NCI-H2196 treated with DMSO at 0.1 percent for 48 hours (cell line): Measurements from ENCODE around the gene BCAT1.
"Not testable (repeated sequence)": the region's sequence is repeated elsewhere in the genome, so short reads cannot be mapped to it uniquely, and the experiment has no call there.

Source experiments
- DNase-seq: peaks from one replicate; lab custom pipeline; 2025; ENCODE audit not compliant: unreplicated experiment; lab: John Stamatoyannopoulos, UW

BCAT1 gene

GRCh38 chr12:24860546-24860945, 88.4 kb downstream of the BCAT1 start:
- DNase-seq = no peak

DNA sequence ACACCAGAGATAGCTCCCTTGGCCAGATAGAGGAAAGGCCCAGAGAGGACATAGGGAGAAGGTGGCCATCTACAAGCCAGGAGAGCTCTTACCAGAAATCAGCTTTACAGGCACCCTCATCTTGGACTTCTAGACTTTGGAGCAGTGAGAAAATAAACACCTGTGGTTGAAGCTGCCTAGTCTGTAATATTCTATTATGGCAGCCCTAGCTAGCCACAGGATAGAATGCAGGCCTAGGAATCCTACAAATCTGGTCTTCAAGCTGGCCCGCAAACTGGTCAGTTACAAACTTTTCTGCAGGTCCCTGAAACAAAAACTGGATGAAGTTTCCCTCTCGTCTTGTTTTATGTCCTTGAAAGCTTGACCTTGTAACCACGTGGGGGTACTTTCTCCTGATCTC, 92.4 kb downstream of the BCAT1 start:
- no peak for DNase-seq

DNA sequence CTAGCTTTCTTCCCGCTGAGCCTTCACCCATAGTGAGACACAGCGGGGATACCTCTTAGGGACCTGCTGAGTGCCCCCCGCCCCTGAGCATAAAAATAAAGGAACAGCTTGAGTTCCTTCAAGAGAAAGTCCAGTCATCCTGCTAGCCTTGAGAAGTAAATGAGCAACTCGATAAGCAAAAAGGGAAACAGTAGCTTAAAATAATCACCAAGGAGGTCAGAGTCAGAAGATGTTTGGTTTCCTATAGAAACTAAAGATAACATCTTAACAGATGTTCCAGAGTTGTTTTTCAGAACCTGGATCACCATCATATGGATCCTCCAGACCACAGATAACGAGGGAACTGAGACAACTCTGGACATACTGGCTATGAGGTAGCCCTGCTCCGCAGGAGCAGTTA, 94.0 kb downstream of the BCAT1 start:
- DNase-seq = no peak

DNA sequence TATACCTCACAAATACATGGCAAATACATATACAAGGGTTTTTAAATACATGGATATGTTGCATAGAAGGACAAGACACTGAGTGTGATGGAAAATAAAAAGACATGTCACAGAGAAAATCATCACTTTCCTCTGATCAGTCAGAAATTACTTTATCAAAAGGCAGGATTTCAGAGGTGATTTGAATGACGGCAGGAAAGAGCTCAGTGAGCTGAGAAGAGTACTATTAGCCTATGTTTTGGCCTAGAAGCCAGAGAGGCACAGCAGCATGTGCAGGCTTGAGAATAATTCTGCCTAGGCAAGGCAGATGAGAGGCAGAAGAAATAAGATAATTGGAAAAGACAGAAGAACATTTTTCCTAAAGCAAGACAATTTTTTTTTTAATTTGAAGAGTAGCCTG, 94.9 kb downstream of the BCAT1 start:
- DNase-seq = no peak

DNA sequence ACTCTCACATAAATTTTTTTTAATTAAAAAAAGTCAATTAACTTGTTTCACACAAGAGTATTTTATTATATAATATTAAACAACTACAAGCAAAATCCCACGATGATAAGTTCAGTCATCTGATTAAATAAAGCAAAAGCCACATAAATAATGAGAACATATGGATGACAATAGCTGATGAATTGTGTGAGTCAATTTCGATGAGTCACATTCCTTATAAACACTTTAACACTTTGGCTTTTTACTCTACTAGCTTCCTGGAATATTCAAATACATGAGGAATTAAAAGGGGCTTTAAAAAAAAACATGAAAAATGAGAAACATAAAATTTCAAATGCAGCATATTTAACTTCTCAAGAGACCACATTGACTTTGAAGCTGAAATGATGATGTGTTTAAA, 95.3 kb downstream of the BCAT1 start:
- no peak for DNase-seq

GRCh38 chr12:24853094-24853493, 95.8 kb downstream of the BCAT1 start:
- DNase-seq = no peak

- DNase-seq = no peak
Observed at GRCh38 chr12:24852420-24852819, 96.5 kb downstream of the BCAT1 start.

- not testable (repeated sequence) for DNase-seq
Observed at GRCh38 chr12:24851883-24852282, 97.0 kb downstream of the BCAT1 start.

- DNase-seq = no peak
Observed at GRCh38 chr12:24851341-24851740, 97.6 kb downstream of the BCAT1 start.

DNA sequence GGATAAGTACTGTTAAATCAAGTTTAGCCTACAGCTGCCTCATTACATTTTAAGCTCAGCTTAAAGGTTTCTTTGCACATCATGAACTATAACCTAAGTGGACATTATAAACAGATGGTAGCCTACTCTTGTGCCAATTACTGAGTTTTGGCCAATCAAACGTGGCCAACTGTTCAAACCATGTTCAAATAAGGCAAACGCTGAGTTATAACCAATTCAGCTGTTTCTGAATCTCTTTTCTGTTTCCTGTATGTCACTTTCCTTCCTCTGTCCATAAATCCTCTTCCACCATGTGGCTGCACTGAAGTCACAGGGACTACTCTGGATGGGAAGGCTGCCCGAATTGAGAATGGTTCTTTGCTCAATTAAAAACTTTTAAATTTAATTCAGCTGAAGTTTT, 98.4 kb downstream of the BCAT1 start:
- DNase-seq = no peak

DNA sequence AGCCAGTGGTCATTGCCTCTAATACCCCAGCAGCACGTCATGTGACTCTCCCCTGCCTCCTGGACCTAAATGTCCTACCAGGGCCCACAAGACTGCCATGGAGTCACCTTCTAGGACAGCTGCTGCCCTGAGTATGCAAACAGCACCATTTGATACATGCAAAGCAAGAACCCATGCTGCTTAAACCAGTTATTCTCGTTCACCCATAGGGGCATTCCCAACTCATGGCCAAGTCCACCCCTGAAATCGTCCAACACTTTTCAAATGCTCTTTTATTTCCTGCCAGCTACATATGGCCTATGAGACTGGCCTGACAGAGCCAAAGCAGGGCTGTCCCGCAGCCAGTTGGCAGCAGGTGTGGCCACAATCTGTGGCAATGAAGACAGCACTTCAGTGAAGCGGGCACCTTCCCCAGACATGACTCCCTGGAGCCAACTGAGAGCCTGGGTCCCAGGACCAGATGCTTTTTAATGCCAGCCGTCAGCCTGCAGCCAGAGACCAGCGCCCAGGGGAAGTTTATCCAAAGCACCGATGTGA, 99.9 kb downstream of the BCAT1 start:
- no peak for DNase-seq

DNA sequence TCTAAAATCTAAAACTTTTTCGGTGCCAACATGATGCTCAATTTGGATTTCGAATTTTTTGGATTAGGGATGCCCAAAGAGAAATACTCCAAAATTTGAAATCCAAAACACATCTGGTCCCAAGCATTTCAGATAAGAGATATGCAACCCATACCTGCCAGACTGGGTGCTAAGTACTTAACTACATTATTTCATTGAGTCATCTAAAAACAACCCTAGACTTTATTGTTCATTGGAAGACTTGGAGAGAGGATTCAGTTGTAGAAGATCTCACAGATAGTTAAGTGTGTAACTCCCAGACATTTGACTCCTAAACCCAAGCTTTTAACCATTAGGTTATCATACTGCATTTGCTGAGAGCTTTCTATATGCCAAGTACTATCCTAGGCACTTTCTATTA, 102.2 kb downstream of the BCAT1 start:
- DNase-seq = no peak

DNA sequence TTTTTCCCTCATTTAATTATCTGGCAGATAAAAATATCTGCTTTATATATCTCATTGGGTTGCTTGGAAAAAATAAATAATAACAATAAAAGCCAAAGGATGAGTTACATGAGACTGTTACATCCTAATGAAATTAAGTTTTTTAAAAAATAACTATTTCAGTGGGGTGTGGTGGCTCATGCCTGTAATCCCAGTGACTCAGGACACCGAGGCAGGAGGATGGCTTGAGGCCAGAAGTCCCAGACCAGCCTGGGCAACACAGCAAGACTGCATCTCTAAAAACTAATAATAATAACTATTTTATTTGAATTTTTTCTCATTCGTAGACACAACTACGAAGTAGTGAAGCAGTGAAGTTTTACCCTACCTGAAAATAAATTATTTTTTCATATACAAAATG, 103.3 kb downstream of the BCAT1 start:
- DNase-seq = no peak

GRCh38 chr12:24840046-24840800, 108.7 kb downstream of the BCAT1 start:
- DNase-seq = no peak

DNA sequence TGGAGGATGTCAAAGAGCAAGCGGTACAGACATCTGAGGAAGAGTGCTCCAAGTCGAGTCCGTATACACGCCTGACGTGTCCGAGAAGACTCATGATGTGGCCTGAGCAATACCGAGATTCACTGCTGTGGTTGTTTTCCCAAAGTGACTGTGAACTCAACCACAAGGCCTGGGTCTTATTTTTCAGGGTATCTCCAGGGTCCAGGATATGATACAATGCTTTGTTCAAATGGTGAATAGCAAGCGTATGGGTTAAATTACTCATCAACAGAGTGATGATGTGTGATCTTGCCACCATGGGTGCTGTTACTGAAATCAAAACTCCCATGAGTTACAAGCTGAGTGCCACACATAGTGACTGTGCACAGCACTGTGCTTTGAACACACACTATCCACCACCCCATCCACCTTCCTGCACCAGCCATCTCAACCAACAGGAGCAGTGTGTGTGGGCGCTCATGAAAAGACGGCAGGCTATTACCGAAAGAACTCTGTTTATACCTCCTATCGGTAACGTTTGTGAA, 109.6 kb downstream of the BCAT1 start:
- DNase-seq = no peak

DNA sequence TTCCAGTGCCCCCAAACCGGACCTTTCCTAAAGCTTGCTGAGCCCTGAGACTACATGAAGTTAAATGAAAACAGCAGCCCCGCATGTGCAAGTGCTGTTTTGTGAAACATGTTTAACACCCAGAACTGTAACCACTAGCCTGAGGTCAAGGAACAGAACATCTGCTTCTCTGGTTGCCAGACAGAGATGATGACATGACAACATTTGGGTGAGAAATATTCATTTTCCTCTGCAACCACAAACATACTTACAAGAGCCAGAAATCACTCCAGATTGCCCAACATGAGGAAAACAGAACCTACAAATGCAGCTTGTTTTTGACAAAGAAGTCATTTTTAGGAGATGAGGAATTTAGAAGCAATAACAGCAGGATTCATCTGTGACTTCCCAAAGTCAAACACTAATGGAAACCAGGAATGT, 110.4 kb downstream of the BCAT1 start:
- DNase-seq = no peak

GRCh38 chr12:24835377-24835776, 113.5 kb downstream of the BCAT1 start:
- DNase-seq = no peak

DNA sequence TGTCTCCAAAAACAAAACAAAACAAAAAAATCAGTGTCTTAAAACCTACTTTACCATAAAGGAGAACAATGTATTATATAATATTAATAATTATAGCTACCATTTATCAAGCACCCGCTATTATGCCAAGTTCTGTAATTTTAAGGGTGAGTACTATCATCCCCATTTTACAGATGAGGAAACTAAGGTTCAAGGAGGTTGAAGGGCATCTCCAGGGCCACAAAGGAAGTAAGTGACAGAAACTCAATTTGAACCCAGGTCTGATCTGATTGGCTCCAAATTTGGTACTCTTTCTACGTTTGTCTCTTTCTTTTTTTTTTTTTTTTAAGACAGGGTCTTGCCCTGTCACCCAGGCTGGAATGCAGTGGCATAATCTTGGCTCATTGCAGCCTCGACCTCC, 115.4 kb downstream of the BCAT1 start:
- DNase-seq = no peak

DNA sequence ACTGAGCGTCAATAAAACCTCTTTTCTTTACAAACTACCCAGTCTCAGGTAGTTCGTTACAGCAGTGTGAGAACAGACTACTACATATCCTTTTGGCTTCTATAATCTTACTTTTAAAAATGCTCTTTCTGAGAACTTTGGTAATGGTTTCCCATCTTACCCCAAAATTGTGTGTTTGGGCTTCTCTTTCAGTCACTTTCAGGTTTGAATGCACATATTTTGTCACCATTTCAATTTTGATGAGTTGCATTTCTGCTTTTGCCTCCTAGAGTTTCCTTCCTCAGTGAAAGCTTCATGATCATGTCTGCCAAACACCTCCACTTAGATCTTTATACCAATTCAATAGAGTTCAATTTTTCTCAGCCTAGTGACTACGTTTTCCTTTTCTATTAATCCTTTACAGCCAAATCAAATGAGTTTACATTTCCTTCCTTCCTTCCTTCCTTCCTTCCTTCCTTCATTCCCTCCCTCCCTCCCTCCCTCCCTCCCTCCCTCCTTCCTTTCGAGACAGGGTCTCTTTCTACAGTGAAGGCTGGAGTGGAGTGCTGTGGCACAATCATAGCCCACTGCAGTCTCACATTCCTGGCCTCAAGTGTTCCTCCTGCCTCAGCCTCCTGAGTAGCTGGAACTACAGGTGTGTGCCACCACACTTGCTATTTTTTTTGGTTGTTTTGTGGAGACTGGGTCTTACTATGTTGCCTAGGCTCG, 124.9 kb downstream of the BCAT1 start:
- no peak for DNase-seq

DNA sequence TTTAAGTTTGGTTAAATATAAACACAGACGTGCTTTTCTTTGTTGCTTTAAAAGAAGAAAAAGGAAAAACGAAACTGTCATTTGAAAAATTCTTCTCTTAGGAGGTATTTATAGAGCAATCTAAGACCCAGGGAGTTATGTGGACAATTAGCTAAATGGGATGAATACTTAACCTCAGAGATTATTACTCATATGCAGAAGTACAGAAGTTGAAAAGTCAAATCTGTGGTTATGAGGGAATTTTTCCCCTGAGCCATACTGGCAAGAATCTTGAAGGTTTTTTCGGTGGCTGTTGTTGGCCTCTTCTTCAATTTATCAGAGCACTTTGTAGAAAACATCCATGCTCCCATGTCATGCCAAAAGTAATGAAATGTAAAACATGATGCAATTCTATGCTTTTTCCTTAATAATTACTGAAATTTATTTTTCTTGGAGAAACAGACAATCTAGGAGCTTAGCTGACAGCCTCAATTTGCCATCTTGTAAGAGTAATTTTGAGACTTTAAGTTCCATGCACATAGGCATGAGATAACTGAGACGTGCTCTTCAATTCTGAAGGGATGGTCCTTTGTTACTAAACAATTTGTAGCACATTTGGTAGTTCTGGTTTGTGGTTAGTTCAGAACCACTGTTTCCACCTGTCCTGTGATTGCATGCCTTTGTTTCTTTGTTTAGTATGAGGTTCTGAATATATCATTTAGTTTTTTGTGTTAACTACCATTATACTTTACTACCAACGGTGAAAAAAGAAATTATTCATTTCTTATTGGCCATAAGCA, 126.6 kb downstream of the BCAT1 start:
- DNase-seq = no peak

GRCh38 chr12:24821691-24822090, 127.2 kb downstream of the BCAT1 start:
- DNase-seq = no peak
